ENCODE results near the gene MORN3.

- TF ChIP-seq CTCF (conservative IDR thresholded peaks at IDR 0.05; ENCODE audit: low read length) (no peak), EZH2phosphoT487 (IDR thresholded peaks at IDR 0.05; ENCODE audit: borderline replicate concordance) (no peak)
These were observed 41.4 kb downstream of the MORN3 start for GRCh38 chr12:121628037-121628436.

Data from Loucy (cell line).